Astrocyte (in vitro differentiated cells and primary cell): ENCODE measurements around the gene EPHB2. TPM values are rescaled to one million over a fixed set of nuclear protein-coding genes. Genes with fewer than 3 reads are reported as not detected.

ENCODE experiments used
- DNase-seq: peaks from one replicate; pipeline ENCODE4 v3.0.0-alpha.2; 2010; ENCODE audit warnings: low read depth
- FAIRE-seq: peaks from 2 replicates; lab custom pipeline; 2011; peaks lifted over from hg19 to GRCh38; lab: Jason Lieb, UNC
- H2AFZ ChIP-seq: 2 replicates; pipeline ENCODE4 v1.6.0; 2012; ENCODE audit warnings: low read depth, low read length, inconsistent platforms
- H3K27ac ChIP-seq: 2 replicates; pipeline ENCODE4 v1.5.1; 2011; ENCODE audit warnings: low read depth, low read length, inconsistent platforms
- H3K27me3 ChIP-seq: 2 replicates; pipeline ENCODE4 v1.6.0; 2011; ENCODE audit warnings: low read length, inconsistent platforms; ENCODE audit not compliant: insufficient read depth
- H3K36me3 ChIP-seq: 2 replicates; pipeline ENCODE4 v1.5.1; 2011; ENCODE audit warnings: low read length, inconsistent platforms; ENCODE audit not compliant: insufficient read depth
- H3K4me1 ChIP-seq: 2 replicates; pipeline ENCODE4 v1.5.1; 2011; ENCODE audit warnings: low read length, inconsistent platforms; ENCODE audit not compliant: insufficient read depth
- H3K4me2 ChIP-seq: 2 replicates; pipeline ENCODE4 v1.6.0; 2012; ENCODE audit warnings: low read length, inconsistent platforms
- H3K4me3 ChIP-seq: 2 replicates; pipeline ENCODE4 v1.5.1; 2011; ENCODE audit warnings: low read depth, mild to moderate bottlenecking, low read length, inconsistent platforms; ENCODE audit not compliant: insufficient read depth
- H3K79me2 ChIP-seq: 2 replicates; pipeline ENCODE4 v1.6.0; 2012; ENCODE audit warnings: mild to moderate bottlenecking, low read length, inconsistent platforms; ENCODE audit not compliant: insufficient read depth
- H3K9ac ChIP-seq: 2 replicates; pipeline ENCODE4 v1.6.0; 2012; ENCODE audit warnings: mild to moderate bottlenecking, low read length, inconsistent platforms
- H3K9me3 ChIP-seq: 2 replicates; pipeline ENCODE4 v1.5.1; 2012; ENCODE audit warnings: low read depth, mild to moderate bottlenecking, low read length, inconsistent platforms; ENCODE audit not compliant: insufficient read depth
- H4K20me1 ChIP-seq: 2 replicates; pipeline ENCODE4 v1.6.0; 2012; ENCODE audit warnings: low read length, inconsistent platforms; ENCODE audit not compliant: insufficient read depth
- H3K27ac Mint-ChIP-seq: one replicate; pipeline ENCODE4 v1.8.0; 2021; ENCODE audit warnings: mild to moderate bottlenecking, mixed read lengths; ENCODE audit not compliant: unreplicated experiment
- H3K27me3 Mint-ChIP-seq: one replicate; pipeline ENCODE4 v1.8.0; 2021; ENCODE audit warnings: low read depth, mixed read lengths; ENCODE audit not compliant: unreplicated experiment
- H3K36me3 Mint-ChIP-seq: one replicate; pipeline ENCODE4 v1.8.0; 2021; ENCODE audit warnings: low read depth, mixed read lengths; ENCODE audit not compliant: unreplicated experiment
- H3K4me1 Mint-ChIP-seq: one replicate; pipeline ENCODE4 v1.8.0; 2021; ENCODE audit warnings: low read depth, mixed read lengths; ENCODE audit not compliant: unreplicated experiment
- H3K4me3 Mint-ChIP-seq: one replicate; pipeline ENCODE4 v1.8.0; 2021; ENCODE audit warnings: mild to moderate bottlenecking, moderate library complexity, mixed read lengths; ENCODE audit not compliant: unreplicated experiment
- H3K9me3 Mint-ChIP-seq: one replicate; pipeline ENCODE4 v1.8.0; 2021; ENCODE audit warnings: mild to moderate bottlenecking, mixed read lengths; ENCODE audit not compliant: unreplicated experiment
- CTCF ChIP-seq: IDR thresholded peaks from 2 replicates; pipeline ENCODE4 v1.5.1; 2011; ENCODE audit warnings: low read depth, mild to moderate bottlenecking, inconsistent platforms, low read length, moderate library complexity; ENCODE audit not compliant: insufficient read depth
- EZH2 ChIP-seq: IDR thresholded peaks from 2 replicates; pipeline ENCODE4 v1.6.1; 2012; ENCODE audit warnings: mild to moderate bottlenecking, low read length, inconsistent platforms; ENCODE audit not compliant: insufficient read depth
- total RNA-seq: library from RNA; stranded (reverse); gene quantifications from 2 replicates; pipeline ENCODE4 v1.2.1, GENCODE V29; 2021

EPHB2 gene
- total RNA-seq, 1 donor from 2014 or later, result 8.4 TPM

- no peak for DNase-seq
- H3K4me3 ChIP-seq, result no peak overlapping the region
- no peaks in the 10 kb centered on the region for H3K79me2 ChIP-seq
- TF ChIP-seq CTCF, result no peak
- TF ChIP-seq EZH2, result no peak
- no peaks in the 10 kb centered on the region for H4K20me1 ChIP-seq
- H3K4me3 Mint-ChIP-seq, result no peak overlapping the region
- no peak overlapping the region for H3K27ac ChIP-seq
- H3K9me3 ChIP-seq, result no peaks in the 10 kb centered on the region
- H3K9ac ChIP-seq, result no peak overlapping the region
- no peaks in the 10 kb centered on the region for H3K27me3 ChIP-seq
- H3K36me3 ChIP-seq, result no peaks in the 10 kb centered on the region
- H3K9me3 Mint-ChIP-seq, result no peaks in the 10 kb centered on the region
- no peaks in the 10 kb centered on the region for H3K36me3 Mint-ChIP-seq
- FAIRE-seq, result no peak
- H2AFZ ChIP-seq, result no peak overlapping the region
- no peak overlapping the region for H3K27ac Mint-ChIP-seq
- no peaks in the 10 kb centered on the region for H3K4me1 ChIP-seq
- no peaks in the 10 kb centered on the region for H3K4me1 Mint-ChIP-seq
- H3K4me2 ChIP-seq, result no peak overlapping the region
- H3K27me3 Mint-ChIP-seq, result peaks cover under 1% of the 10 kb centered on the region
Measured at GRCh38 chr1:22696610-22697009, 14.0 kb upstream of the EPHB2 start.

DNA sequence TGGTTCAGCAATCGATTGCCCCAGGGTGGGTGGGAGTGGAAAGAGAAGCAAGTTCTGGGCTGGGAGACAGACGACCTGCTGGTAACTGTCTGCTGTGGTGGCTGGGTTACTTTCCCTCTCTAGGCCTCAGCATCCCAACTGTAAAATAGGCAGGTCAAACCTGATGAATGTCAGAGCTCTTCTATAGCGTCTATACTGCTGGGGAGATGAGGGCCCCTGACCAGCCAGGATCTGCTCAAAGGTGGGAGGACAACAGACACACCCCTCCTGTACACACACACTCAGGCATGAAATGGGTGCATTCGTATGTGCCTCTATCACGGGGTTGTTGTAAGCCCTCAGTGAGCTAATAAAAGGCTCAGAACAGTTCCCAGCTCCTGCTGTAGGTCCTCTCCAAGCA lies 12.7 kb upstream of the EPHB2 start:
- no peak overlapping the region for H2AFZ ChIP-seq
- no peaks in the 10 kb centered on the region for H4K20me1 ChIP-seq
- no peaks in the 10 kb centered on the region for H3K9me3 Mint-ChIP-seq
- H3K9me3 ChIP-seq, result no peaks in the 10 kb centered on the region
- no peak overlapping the region for H3K27ac ChIP-seq
- no peaks in the 10 kb centered on the region for H3K36me3 ChIP-seq
- no peak overlapping the region for H3K9ac ChIP-seq
- H3K27ac Mint-ChIP-seq, result no peak overlapping the region
- no peaks in the 10 kb centered on the region for H3K36me3 Mint-ChIP-seq
- H3K4me3 Mint-ChIP-seq, result no peak overlapping the region
- H3K4me1 Mint-ChIP-seq, result no peaks in the 10 kb centered on the region
- H3K4me2 ChIP-seq, result no peak overlapping the region
- DNase-seq (no peak), FAIRE-seq (no peak)
- peaks cover 10% of the 10 kb centered on the region for H3K27me3 Mint-ChIP-seq
- TF ChIP-seq EZH2 (no peak), CTCF (no peak)
- H3K27me3 ChIP-seq, result no peaks in the 10 kb centered on the region
- H3K4me3 ChIP-seq, result no peak overlapping the region
- peaks cover 3% of the 10 kb centered on the region for H3K4me1 ChIP-seq
- H3K79me2 ChIP-seq, result no peaks in the 10 kb centered on the region

- H3K9ac ChIP-seq, result no peak overlapping the region
- Mint-ChIP-seq H3K4me3 (no peak overlapping the region), H3K36me3 (no peaks in the 10 kb centered on the region), H3K4me1 (no peaks in the 10 kb centered on the region), H3K9me3 (no peaks in the 10 kb centered on the region), H3K27me3 (peaks cover 10% of the 10 kb centered on the region), H3K27ac (no peak overlapping the region)
- FAIRE-seq (no peak), DNase-seq (no peak)
- H4K20me1 ChIP-seq, result no peaks in the 10 kb centered on the region
- H3K27ac ChIP-seq, result no peak overlapping the region
- no peak overlapping the region for H2AFZ ChIP-seq
- H3K36me3 ChIP-seq, result no peaks in the 10 kb centered on the region
- H3K4me1 ChIP-seq, result peaks cover 7% of the 10 kb centered on the region
- no peak overlapping the region for H3K4me2 ChIP-seq
- H3K79me2 ChIP-seq, result no peaks in the 10 kb centered on the region
- TF ChIP-seq CTCF (no peak), EZH2 (no peak)
- H3K27me3 ChIP-seq, result no peaks in the 10 kb centered on the region
- no peaks in the 10 kb centered on the region for H3K9me3 ChIP-seq
- H3K4me3 ChIP-seq, result no peak overlapping the region
Measured at GRCh38 chr1:22699681-22700520, 10.7 kb upstream of the EPHB2 start.
